Loucy (cell line): ENCODE data around the gene PRDM10.
A peak's percentile ranks its signal among the peaks of the same experiment; 100 is the strongest.

Experiments
- H2AFZ ChIP-seq: fragments of 200-600 bp; sonication (generic); 2 replicates; pipeline ENCODE4 v1.6.0; 2016; ENCODE audit warnings: antibody characterized with exemption, mild to moderate bottlenecking, low read length, moderate library complexity
- H3F3A ChIP-seq: fragments of 200-600 bp; 2 replicates; pipeline ENCODE4 v1.6.0; 2016; ENCODE audit warnings: antibody characterized with exemption, low read depth, mild to moderate bottlenecking
- H3K27me3 ChIP-seq: fragments of 200-600 bp; sonication (generic); 2 replicates; pipeline ENCODE4 v1.6.1; 2014; ENCODE audit warnings: low read length, mild to moderate bottlenecking; ENCODE audit not compliant: insufficient read depth, poor library complexity, severe bottlenecking
- H3K36me3 ChIP-seq: fragments of 200-600 bp; sonication (generic); 2 replicates; pipeline ENCODE4 v1.6.1; 2016; ENCODE audit warnings: low read length; ENCODE audit not compliant: insufficient read depth
- H3K4me1 ChIP-seq: fragments of 200-600 bp; sonication (generic); 2 replicates; pipeline ENCODE4 v1.5.1; 2014; ENCODE audit warnings: low read length, mild to moderate bottlenecking; ENCODE audit not compliant: insufficient read depth, poor library complexity, severe bottlenecking
- H3K4me2 ChIP-seq: fragments of 200-600 bp; sonication (generic); 2 replicates; pipeline ENCODE4 v1.6.0; 2014; ENCODE audit warnings: antibody characterized with exemption, low read length, low read depth, mild to moderate bottlenecking; ENCODE audit not compliant: poor library complexity, severe bottlenecking
- H3K4me3 ChIP-seq: fragments of 200-600 bp; sonication (generic); 2 replicates; pipeline ENCODE4 v1.5.1; 2014; ENCODE audit warnings: low read length, mild to moderate bottlenecking, mixed read lengths; ENCODE audit not compliant: poor library complexity, severe bottlenecking
- H3K79me2 ChIP-seq: fragments of 200-600 bp; sonication (generic); 2 replicates; pipeline ENCODE4 v1.6.1; 2014; ENCODE audit warnings: low read length; ENCODE audit not compliant: insufficient read depth
- H3K9ac ChIP-seq: fragments of 200-600 bp; sonication (generic); 2 replicates; pipeline ENCODE4 v1.6.0; 2014; ENCODE audit warnings: mild to moderate bottlenecking, low read depth, low read length, moderate library complexity; ENCODE audit not compliant: poor library complexity, severe bottlenecking
- H3K9me2 ChIP-seq: fragments of 200-600 bp; sonication (generic); replicated peaks from 2 replicates; pipeline ENCODE4 v1.6.1; 2016; ENCODE audit warnings: low read depth, low read length, mixed read lengths
- H3K9me3 ChIP-seq: fragments of 200-600 bp; sonication (generic); 2 replicates; pipeline ENCODE4 v1.6.1; 2014; ENCODE audit warnings: mild to moderate bottlenecking, antibody characterized with exemption, low read length, low read depth; ENCODE audit not compliant: insufficient read depth
- H4K20me1 ChIP-seq: fragments of 200-600 bp; sonication (generic); 2 replicates; pipeline ENCODE4 v1.6.0; 2014; ENCODE audit warnings: antibody characterized with exemption, low read length, mild to moderate bottlenecking; ENCODE audit not compliant: insufficient read depth, poor library complexity, severe bottlenecking
- CTCF ChIP-seq: fragments of 200-600 bp; sonication (generic); conservative IDR thresholded peaks from 2 replicates; pipeline ENCODE4 v1.5.1; 2014; ENCODE audit warnings: mild to moderate bottlenecking, antibody characterized with exemption, low read length
- EZH2phosphoT487 ChIP-seq: fragments of 200-600 bp; IDR thresholded peaks from 2 replicates; pipeline ENCODE4 v1.6.1; 2018; ENCODE audit warnings: antibody characterized with exemption, mild to moderate bottlenecking, moderate library complexity, borderline replicate concordance

The PRDM10 gene

GRCh38 chr11:129918361-129918760, 84.3 kb downstream of the PRDM10 start:
- H3K9me3 ChIP-seq: no peaks in the 10 kb centered on the region
- H3K4me3 ChIP-seq: no peak overlapping the region
- peaks cover 12% of the 10 kb centered on the region; the same call in 1 of the 2 replicates for H3K36me3 ChIP-seq
- H3F3A ChIP-seq: no peaks in the 10 kb centered on the region
- H3K9me2 ChIP-seq: no peaks in the 10 kb centered on the region
- H3K79me2 ChIP-seq: no peaks in the 10 kb centered on the region
- H2AFZ ChIP-seq: no peak overlapping the region
- no peaks in the 10 kb centered on the region for H3K27me3 ChIP-seq
- TF ChIP-seq EZH2phosphoT487 (no peak), CTCF (no peak)
- H3K9ac ChIP-seq: no peak overlapping the region
- no peaks in the 10 kb centered on the region for H3K4me1 ChIP-seq
- H3K4me2 ChIP-seq: no peak overlapping the region
- no peaks in the 10 kb centered on the region for H4K20me1 ChIP-seq

- no peak overlapping the region for H2AFZ ChIP-seq
- H3K4me1 ChIP-seq: no peaks in the 10 kb centered on the region
- no peak overlapping the region for H3K4me2 ChIP-seq
- H3K4me3 ChIP-seq: no peak overlapping the region
- H3F3A ChIP-seq: no peaks in the 10 kb centered on the region
- TF ChIP-seq EZH2phosphoT487 (no peak), CTCF (no peak)
- no peaks in the 10 kb centered on the region for H4K20me1 ChIP-seq
- no peaks in the 10 kb centered on the region for H3K27me3 ChIP-seq
- peaks cover 12% of the 10 kb centered on the region; the same call in 1 of the 2 replicates for H3K36me3 ChIP-seq
- H3K9me3 ChIP-seq: no peaks in the 10 kb centered on the region
- H3K9me2 ChIP-seq: no peaks in the 10 kb centered on the region
- no peaks in the 10 kb centered on the region for H3K79me2 ChIP-seq
- H3K9ac ChIP-seq: no peak overlapping the region
Observed at GRCh38 chr11:129917231-129917630, 85.4 kb downstream of the PRDM10 start.

- Histone ChIP-seq H3K9me2 (no peaks in the 10 kb centered on the region), H3K9me3 (no peaks in the 10 kb centered on the region), H2AFZ (no peak overlapping the region; the same call in 1 of the 2 replicates), H3K4me3 (no peak overlapping the region), H3K9ac (peak overlapping the region; percentile 23), H3F3A (no peaks in the 10 kb centered on the region), H3K4me2 (peak overlapping the region; percentile 41), H3K36me3 (peaks cover 23% of the 10 kb centered on the region; the same call in 1 of the 2 replicates), H3K79me2 (no peaks in the 10 kb centered on the region), H3K27me3 (no peaks in the 10 kb centered on the region), H4K20me1 (no peaks in the 10 kb centered on the region), H3K4me1 (peaks cover 8% of the 10 kb centered on the region)
- TF ChIP-seq EZH2phosphoT487: no peak
- no peak for TF ChIP-seq CTCF
Observed at GRCh38 chr11:129911298-129911697, 91.3 kb downstream of the PRDM10 start.
